ENCODE data around the gene CST8.

CST8 gene

DNA sequence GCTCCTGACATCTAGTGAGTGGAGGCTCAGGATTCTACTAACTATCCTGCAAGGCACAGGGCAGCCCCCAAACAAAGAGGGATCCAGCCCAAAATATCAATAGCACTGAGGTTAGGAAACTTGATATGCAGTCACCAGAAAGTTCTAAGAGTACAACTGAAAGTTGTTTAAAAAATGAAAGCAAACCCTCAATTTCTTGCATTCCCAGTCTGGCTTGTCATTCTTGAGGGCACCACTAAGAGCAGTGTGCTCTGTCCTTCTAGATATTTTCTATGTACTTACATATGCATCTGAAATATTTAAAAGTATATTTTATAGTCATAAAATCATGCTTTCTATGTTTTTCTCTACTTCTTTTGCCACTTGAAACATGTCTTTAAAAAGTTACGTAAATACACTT is 35.9 kb downstream of the CST8 start:
- no peak for DNase-seq

DNA sequence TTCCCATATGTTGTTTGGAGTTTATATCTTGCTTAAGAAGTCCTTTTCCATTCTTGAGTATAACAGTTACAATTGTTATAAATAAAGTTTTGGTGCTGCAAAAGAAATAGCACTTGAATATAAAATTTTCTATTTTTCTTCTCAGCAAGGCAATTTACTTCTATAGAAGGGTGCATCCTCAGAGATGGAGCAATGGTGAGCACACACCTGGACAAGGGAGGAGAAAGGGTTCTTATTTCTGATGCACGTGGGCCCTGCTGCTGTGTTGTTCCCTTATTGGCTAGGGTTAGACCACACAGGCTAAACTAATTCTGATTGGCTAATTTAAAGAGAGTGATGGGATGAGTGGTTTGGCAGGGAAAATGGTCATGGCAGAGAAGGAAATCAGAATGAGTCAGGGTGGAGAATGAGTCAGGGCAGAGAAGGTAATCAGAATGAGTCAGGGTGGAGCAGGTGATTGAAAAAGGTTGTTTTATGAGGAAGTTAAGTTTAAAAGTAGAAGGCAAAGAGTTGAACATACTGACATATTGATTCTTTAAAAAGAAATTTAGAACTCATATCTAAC is 38.0 kb downstream of the CST8 start:
- no peak for DNase-seq

DNA sequence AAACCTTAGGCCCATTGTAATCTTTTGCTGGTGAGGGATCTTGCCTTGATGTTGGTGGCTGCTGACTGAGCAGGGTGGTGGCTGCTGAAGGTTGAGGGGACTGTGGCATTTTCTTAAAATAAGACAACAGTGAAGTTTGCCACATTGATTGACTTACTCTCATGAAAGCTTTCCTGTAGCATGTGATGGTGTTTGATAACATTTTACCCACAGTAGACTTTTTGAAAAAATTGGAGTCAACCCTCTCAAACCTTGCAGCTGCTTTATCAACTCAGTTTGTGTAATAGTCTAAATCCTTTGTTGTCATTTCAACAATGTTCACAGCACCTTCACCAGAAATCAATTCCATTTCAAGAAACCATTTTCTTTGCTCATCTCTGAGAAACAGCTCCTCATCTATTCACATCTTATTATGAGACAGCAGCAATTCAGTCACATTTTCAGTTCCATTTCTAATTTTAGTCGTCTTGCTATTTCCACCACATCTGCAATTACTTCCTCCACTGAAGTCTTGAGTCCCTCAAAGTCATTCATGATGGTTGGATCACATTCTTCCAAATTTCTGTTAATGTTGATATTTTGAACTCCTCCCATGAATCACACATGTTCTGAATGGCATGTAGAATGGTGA is 40.1 kb downstream of the CST8 start:
- DNase-seq = no peak

DNA sequence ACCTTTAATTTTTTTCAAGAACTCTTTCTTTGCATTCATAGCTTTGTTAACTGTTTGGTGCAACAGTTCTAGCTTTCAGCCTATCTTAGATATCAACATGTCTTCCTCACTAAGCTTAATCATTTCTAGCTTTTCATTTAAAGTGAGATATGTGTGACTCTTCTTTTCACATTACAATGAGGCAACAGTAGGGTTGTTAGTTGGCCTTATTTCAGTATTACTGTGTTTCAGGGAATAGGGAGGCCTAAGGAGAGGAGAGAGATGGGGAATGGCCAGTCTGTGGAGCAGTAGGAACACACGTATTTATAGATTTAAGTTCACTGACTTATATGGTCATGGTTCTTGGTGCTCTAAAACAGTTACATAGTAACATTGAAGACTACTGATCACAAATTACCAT is 41.6 kb downstream of the CST8 start:
- no peak for DNase-seq

GRCh38 chr20:23533161-23533560 is 42.2 kb downstream of the CST8 start:
- no peak for DNase-seq

GRCh38 chr20:23534801-23535593 is 44.1 kb downstream of the CST8 start:
- DNase-seq = no peak

DNA sequence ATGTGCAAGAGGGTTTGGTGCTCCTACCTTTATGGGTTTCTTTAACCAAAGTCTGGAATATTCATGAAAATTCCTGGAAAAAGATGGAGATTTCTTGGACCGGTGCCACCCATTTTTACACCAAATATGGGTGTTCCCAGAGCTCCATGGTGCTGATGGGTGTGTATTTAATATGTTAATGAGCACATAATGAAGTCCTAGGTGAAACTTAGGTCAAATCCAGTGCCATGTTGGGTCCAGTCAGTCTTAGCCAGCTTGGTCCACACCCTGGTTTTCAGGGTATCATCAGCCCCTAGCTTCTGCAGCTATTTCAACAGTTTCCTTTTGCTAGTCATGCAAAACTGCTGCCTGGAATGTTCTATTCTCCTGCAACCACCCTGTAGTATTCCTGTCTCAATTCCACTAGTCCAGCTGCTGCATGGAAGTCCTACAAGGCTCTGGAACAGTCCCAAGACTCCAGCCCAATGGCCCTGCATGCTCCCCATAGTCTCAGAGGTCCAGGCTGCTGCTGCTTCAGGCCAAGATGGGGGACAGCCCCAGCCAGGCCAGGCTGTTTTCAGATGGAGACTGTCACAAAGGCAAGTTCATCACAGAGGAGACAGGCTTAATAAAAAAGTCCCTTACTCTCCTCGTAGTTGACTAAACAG is 45.5 kb downstream of the CST8 start:
- no peak for DNase-seq

- no peak for DNase-seq
Observed at GRCh38 chr20:23537030-23537429, 46.1 kb downstream of the CST8 start.

- no peak for DNase-seq
Observed at GRCh38 chr20:23540624-23541023, 49.7 kb downstream of the CST8 start.

DNA sequence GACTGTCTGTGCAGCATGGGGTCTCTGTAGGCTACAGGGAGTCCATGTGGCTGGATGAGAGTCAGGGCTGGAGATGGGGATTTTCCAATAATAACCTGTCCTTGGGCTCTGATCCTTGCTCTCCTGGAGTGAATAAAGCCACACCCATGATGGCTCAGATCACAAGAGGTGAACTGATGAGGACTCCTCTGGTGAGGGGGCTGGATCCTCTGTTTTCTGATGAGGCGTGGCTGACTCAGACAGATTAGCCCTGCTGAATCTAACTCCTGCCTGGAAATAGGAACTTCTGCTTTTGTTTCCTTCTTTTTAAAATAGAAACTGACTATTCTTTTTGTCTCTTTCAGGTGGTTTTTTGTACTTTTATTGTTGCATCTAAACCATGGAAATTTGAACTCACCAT is 50.4 kb downstream of the CST8 start:
- no peak for DNase-seq

GRCh38 chr20:23541776-23542175 is 50.9 kb downstream of the CST8 start:
- no peak for DNase-seq

GRCh38 chr20:23542801-23543200 is 51.9 kb downstream of the CST8 start:
- no peak for DNase-seq

DNA sequence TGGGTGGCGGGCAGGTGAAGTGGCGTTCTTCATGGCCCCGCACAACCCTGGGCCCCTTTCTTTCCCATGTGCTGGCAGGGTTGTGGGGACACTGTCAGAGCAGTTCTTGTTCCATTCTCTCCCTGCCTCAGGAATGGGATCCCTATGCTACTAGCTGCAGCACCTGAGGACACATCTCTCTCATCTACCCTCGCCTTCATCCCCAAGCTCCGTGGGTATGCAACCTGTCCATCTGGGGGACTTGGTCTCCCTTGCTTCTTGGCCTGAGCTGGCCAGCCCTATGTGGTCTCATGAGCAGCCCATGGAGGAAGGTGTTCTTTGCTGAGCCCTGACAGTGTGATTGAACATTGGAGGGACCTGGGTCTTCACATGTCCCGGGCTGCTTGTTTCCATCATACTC is 53.2 kb downstream of the CST8 start:
- no peak for DNase-seq

Measured in left hindlimb (tissue), 1 donor.